ENCODE data around the gene MYCBP2.

- TF ChIP-seq POLR2A (IDR thresholded peaks at IDR 0.05) = no peak
- TF ChIP-seq, protein P1, sequence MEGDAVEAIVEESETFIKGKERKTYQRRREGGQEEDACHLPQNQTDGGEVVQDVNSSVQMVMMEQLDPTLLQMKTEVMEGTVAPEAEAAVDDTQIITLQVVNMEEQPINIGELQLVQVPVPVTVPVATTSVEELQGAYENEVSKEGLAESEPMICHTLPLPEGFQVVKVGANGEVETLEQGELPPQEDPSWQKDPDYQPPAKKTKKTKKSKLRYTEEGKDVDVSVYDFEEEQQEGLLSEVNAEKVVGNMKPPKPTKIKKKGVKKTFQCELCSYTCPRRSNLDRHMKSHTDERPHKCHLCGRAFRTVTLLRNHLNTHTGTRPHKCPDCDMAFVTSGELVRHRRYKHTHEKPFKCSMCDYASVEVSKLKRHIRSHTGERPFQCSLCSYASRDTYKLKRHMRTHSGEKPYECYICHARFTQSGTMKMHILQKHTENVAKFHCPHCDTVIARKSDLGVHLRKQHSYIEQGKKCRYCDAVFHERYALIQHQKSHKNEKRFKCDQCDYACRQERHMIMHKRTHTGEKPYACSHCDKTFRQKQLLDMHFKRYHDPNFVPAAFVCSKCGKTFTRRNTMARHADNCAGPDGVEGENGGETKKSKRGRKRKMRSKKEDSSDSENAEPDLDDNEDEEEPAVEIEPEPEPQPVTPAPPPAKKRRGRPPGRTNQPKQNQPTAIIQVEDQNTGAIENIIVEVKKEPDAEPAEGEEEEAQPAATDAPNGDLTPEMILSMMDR (IDR thresholded peaks at IDR 0.05) = no peak
Observed at GRCh38 chr13:77298426-77298825, 28.5 kb downstream of the MYCBP2 start.
